ENCODE data around the gene KLK15. TPM values are rescaled to one million over a fixed set of nuclear protein-coding genes. Genes with fewer than 3 reads are reported as not detected.

The KLK15 gene
- total and polyA plus RNA-seq, 10 of the 15 experiments (the other 5 are each of a cell fraction or from before 2014, with no cell fraction given) = 0.04 to 0.08 TPM; not detected in 8

DNA sequence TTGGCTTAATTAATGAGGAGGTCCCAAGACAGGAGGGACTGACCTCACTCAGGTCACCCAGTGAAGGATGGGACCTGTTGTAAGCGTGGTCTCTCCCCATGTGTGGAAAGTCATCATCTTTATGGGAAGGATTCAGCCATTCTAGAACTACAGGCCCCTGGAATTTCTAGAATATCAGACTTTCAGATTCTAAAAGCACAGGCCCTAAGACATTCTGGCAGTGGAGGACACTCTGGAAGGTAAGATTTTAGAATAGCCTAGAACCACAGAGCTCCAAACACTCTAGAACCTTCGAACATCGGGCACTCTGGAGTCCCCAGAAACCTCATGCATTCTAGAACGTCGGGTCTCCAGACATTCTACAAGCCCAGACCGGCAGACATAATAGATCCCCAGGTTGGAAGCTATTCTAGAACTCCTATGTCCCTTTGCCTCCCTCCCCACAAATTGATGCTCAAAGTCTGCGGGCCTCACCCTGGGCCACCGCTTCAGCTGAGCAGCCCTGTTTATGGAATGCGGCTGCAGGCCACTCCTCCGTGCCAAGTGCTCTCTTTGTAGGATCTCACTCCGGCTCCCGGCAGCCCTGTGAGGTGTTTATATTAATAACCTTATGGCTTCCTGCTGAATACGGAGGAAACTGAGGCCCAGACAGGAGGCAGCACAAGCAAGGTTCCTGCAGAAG, 1.9 kb upstream of the KLK15 start:
- H3K9ac ChIP-seq (ENCODE audit: control insufficient read depth, insufficient read depth, low read length) = peak overlapping the region; percentile 63
- H3K27me3 ChIP-seq (replicated peaks in 1 of 2; ENCODE audit: control insufficient read depth in 2 of 2, insufficient read depth in 2 of 2, low read length in 1 of 2) = no peaks in the 10 kb centered on the region
- ChIA-PET POLR2A (interaction anchor here (0.6 to 0.9 kb wide), 2 partner anchors 15 to 1390 kb away, joined by 3 to 4 read pairs; no protein-coding TSS in a partner anchor), SMC1A (ENCODE audit: uncharacterized antibody, unreplicated experiment) (interaction anchor here (0.9 to 1.0 kb wide), 2 partner anchors 86 to 87 kb away, joined by 3 to 4 read pairs; no protein-coding TSS in a partner anchor), RAD21 (ENCODE audit: unreplicated experiment) (interaction anchor here (0.9 kb wide), 1 partner anchor 53 kb away, joined by 3 read pairs; no protein-coding TSS in a partner anchor), CTCF (interaction anchor here (0.8 to 1.8 kb wide), 4 partner anchors 15 to 87 kb away, joined by 3 to 6 read pairs (median 4); no protein-coding TSS in a partner anchor)
- H3K79me2 ChIP-seq (ENCODE audit: control insufficient read depth, insufficient read depth, low read length) = no peaks in the 10 kb centered on the region
- in situ Hi-C loops (cut with MboI) = no loop called here
- 42% methylated on average over 13 of the region's 13 CpGs for WGBS (ENCODE audit: insufficient coverage, insufficient replicate concordance, low lambda C conversion rate, missing lambda C conversion rate)
- H3K4me1 ChIP-seq (ENCODE audit: control insufficient read depth, insufficient read depth, low read length) = peaks cover 5% of the 10 kb centered on the region; the same call in 1 of the 2 replicates
- H3K27ac ChIP-seq (ENCODE audit: control insufficient read depth, insufficient read depth) = no peak overlapping the region
- H3K4me3 ChIP-seq = peak overlapping the region; percentile 71
- peak overlapping the region; percentile 97 for H3K4me2 ChIP-seq (ENCODE audit: control insufficient read depth, insufficient read depth)
- no peaks in the 10 kb centered on the region for H4K20me1 ChIP-seq (ENCODE audit: control insufficient read depth, insufficient read depth)
- H2AFZ ChIP-seq (ENCODE audit: control insufficient read depth, low read depth, low read length) = peak overlapping the region; percentile 96
- FAIRE-seq (no peak), DNase-seq (ENCODE audit: low read depth, low spot score) (no peak), ATAC-seq (peak; percentile 10; the same call in 2 of the 3 replicates)
- H3K9me3 ChIP-seq (replicated peaks; ENCODE audit: control insufficient read depth, insufficient read depth, low read length) = no peaks in the 10 kb centered on the region
- no peaks in the 10 kb centered on the region for H3K36me3 ChIP-seq (ENCODE audit: control insufficient read depth in 2 of 2, insufficient read depth in 2 of 2, low read length in 1 of 2)
- intact Hi-C loops (cut with micrococcal nuclease; ENCODE audit: unreplicated experiment) = loop anchor here (2.0 to 5.0 kb wide), 2 partner anchors 16 to 62 kb away; no protein-coding TSS in a partner anchor
- BruUV-seq (replicated peaks) = TSS peak; percentile 85
- TF ChIP-seq, protein P1, sequence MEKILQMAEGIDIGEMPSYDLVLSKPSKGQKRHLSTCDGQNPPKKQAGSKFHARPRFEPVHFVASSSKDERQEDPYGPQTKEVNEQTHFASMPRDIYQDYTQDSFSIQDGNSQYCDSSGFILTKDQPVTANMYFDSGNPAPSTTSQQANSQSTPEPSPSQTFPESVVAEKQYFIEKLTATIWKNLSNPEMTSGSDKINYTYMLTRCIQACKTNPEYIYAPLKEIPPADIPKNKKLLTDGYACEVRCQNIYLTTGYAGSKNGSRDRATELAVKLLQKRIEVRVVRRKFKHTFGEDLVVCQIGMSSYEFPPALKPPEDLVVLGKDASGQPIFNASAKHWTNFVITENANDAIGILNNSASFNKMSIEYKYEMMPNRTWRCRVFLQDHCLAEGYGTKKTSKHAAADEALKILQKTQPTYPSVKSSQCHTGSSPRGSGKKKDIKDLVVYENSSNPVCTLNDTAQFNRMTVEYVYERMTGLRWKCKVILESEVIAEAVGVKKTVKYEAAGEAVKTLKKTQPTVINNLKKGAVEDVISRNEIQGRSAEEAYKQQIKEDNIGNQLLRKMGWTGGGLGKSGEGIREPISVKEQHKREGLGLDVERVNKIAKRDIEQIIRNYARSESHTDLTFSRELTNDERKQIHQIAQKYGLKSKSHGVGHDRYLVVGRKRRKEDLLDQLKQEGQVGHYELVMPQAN (conservative IDR thresholded peaks at IDR 0.05) = no peak
- TF ChIP-seq TCF3 (IDR thresholded peaks at IDR 0.05; ENCODE audit: borderline replicate concordance, insufficient read depth, low read depth, low read length) (no peak), TCF7 (IDR thresholded peaks at IDR 0.05; ENCODE audit: borderline replicate concordance) (no peak), NFXL1 (IDR thresholded peaks at IDR 0.05; ENCODE audit: borderline replicate concordance) (no peak), EED (IDR thresholded peaks at IDR 0.05; ENCODE audit: low read depth) (no peak), PAX5 (IDR thresholded peaks at IDR 0.05; ENCODE audit: borderline replicate concordance, low read depth, low read length) (no peak), POLR2A (IDR thresholded peaks at IDR 0.05; ENCODE audit: low read depth, low read length) (no peak), RELB (IDR thresholded peaks at IDR 0.05; ENCODE audit: low read depth) (no peak), IRF5 (IDR thresholded peaks at IDR 0.05; ENCODE audit: borderline replicate concordance) (no peak), EZH2 (IDR thresholded peaks at IDR 0.05; ENCODE audit: borderline replicate concordance, control insufficient read depth, low read depth, low read length) (no peak), YY1 (IDR thresholded peaks at IDR 0.05; ENCODE audit: low read depth, low read length) (no peak), RAD51 (IDR thresholded peaks at IDR 0.05) (no peak), E2F8 (IDR thresholded peaks at IDR 0.05; ENCODE audit: low read depth, partially characterized antibody) (no peak), GABPA (IDR thresholded peaks at IDR 0.05; ENCODE audit: low read depth) (no peak), TBL1XR1 (IDR thresholded peaks at IDR 0.05; ENCODE audit: low read depth, low read length) (no peak), HDAC2 (IDR thresholded peaks at IDR 0.05) (no peak)
